ENCODE results near the gene COL12A1.

The COL12A1 gene

DNA sequence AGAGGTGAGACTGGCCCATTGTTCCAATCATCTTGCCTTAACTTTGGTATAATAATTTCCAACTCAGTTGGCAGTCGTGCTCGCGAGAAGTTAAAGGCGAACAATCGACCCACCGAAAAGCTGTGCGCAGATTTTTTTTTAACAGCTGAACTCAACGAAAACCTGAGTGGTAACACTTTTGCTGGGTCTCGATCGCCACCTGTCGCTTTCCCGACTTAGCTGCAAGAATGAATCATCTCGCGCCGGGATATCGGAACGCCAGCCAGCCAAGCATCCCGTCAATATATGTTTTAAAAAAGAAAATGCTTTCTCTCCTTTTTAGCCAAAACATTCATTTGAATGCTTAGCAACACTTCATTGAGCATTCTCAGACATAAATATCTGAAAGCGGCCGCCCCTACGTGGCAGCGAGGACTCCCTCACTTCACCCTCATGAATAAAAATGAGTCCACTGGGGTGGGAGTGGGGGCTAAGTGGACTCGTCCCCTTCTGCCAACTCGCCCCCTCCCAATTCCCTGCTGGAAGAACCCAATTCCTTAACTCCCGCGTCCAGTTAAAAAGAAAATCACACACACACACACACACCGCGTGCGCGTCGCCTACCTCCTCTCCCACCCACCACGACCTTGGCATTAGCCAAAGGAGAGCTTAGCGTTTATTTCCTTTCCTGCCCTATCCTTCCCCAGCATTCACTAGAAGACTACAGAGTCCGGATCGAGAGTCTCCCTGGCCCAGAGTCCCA, 1.5 kb downstream of the COL12A1 start:
- H2BK5ac ChIP-seq (ENCODE audit: low read depth, low read length, poor library complexity, severe bottlenecking): no peak overlapping the region
- H2AFZ ChIP-seq (ENCODE audit: low read depth, low read length): peak overlapping the region; percentile 56
- peak overlapping the region; percentile 1 to 6 for H2BK12ac ChIP-seq (ENCODE audit: low read length in 2 of 2)
- peak; percentile 95 for DNase-seq
- H2BK15ac ChIP-seq (ENCODE audit: low read depth, poor library complexity, severe bottlenecking): no peak overlapping the region
- H3K9me3 ChIP-seq (ENCODE audit: control insufficient read depth, low read length): no peaks in the 10 kb centered on the region
- no peaks in the 10 kb centered on the region for H3K36me3 ChIP-seq (ENCODE audit: control insufficient read depth in 1 of 2, insufficient read depth in 2 of 2, low read depth in 1 of 2, low read length in 2 of 2)
- peak overlapping the region; percentile 83 to 89 for H3K4ac ChIP-seq (ENCODE audit: low read depth in 1 of 2, low read length in 2 of 2)
- peak overlapping the region; percentile 76 for H4K8ac ChIP-seq (ENCODE audit: low read length)
- H2BK120ac ChIP-seq (ENCODE audit: low read depth, low read length): peak overlapping the region; percentile 75
- peak overlapping the region; percentile 95 for H3K9ac ChIP-seq (ENCODE audit: low read length)
- H3K79me1 ChIP-seq (replicated peaks; ENCODE audit: low read length, poor library complexity, severe bottlenecking): peaks cover 4% of the 10 kb centered on the region
- H3K4me3 ChIP-seq (ENCODE audit: insufficient read depth in 1 of 2, low read depth in 1 of 2, low read length in 2 of 2): peak overlapping the region; percentile 89 to 96
- no peak overlapping the region for H4K91ac ChIP-seq (ENCODE audit: low read length)
- 1% methylated on average over 35 of the region's 35 CpGs for WGBS
- H3K14ac ChIP-seq (ENCODE audit: low read length in 2 of 2): peak overlapping the region in 1 of 2 experiments; percentile 2
- H2AK5ac ChIP-seq (ENCODE audit: low read length, severe bottlenecking): peak overlapping the region; percentile 66
- peak overlapping the region; percentile 85 for H3K27ac ChIP-seq (ENCODE audit: low read length, poor library complexity, severe bottlenecking)
- peak overlapping the region; percentile 26 to 80 for H3K23ac ChIP-seq (ENCODE audit: low read length in 2 of 2)
- H3K27me3 ChIP-seq (ENCODE audit: control insufficient read depth in 1 of 2, insufficient read depth in 1 of 2, low read length in 2 of 2): no peaks in the 10 kb centered on the region
- H3K4me1 ChIP-seq (ENCODE audit: control insufficient read depth, insufficient read depth, low read depth, low read length): peaks cover 25% of the 10 kb centered on the region
- H3K4me2 ChIP-seq (ENCODE audit: low read length, poor library complexity, severe bottlenecking): peak overlapping the region; percentile 93
- peak overlapping the region; percentile 54 to 97 for H3K18ac ChIP-seq (ENCODE audit: low read depth in 1 of 2, low read length in 2 of 2)

DNA sequence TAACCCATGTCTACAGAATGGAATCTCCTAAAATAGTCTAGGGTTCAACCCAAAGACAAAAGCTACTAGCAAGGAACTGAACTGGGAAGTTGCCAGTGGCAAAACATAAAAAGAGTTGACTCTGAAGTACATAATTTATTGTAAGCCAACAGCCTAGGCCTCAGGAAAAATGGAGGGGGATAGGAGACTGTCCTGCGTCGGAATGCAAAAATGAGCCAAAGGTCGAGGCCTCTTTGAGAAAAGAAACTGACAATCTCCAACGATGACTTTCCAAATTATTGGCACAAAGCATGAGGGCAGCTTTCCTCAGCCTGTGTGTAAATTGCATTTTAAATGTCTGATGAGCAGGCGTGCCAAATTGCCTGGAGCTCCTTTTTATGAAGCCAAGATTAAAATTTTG, 2.1 kb downstream of the COL12A1 start:
- H3K4me3 ChIP-seq (ENCODE audit: insufficient read depth in 1 of 2, low read depth in 1 of 2, low read length in 2 of 2): peak overlapping the region in 1 of 2 experiments; percentile 96
- H3K4ac ChIP-seq (ENCODE audit: low read depth in 1 of 2, low read length in 2 of 2): no peak overlapping the region
- no peak overlapping the region for H3K23ac ChIP-seq (ENCODE audit: low read length in 2 of 2)
- no peak overlapping the region for H4K91ac ChIP-seq (ENCODE audit: low read length)
- no peak overlapping the region for H2BK120ac ChIP-seq (ENCODE audit: low read depth, low read length)
- peak overlapping the region; percentile 95 for H3K9ac ChIP-seq (ENCODE audit: low read length)
- H3K27ac ChIP-seq (ENCODE audit: low read length, poor library complexity, severe bottlenecking): peak overlapping the region; percentile 85
- H3K18ac ChIP-seq (ENCODE audit: low read depth in 1 of 2, low read length in 2 of 2): peak overlapping the region in 1 of 2 experiments; percentile 14
- peaks cover 24% of the 10 kb centered on the region for H3K4me1 ChIP-seq (ENCODE audit: control insufficient read depth, insufficient read depth, low read depth, low read length)
- no peaks in the 10 kb centered on the region for H3K36me3 ChIP-seq (ENCODE audit: control insufficient read depth in 1 of 2, insufficient read depth in 2 of 2, low read depth in 1 of 2, low read length in 2 of 2)
- H3K4me2 ChIP-seq (ENCODE audit: low read length, poor library complexity, severe bottlenecking): peak overlapping the region; percentile 76
- H2BK15ac ChIP-seq (ENCODE audit: low read depth, poor library complexity, severe bottlenecking): no peak overlapping the region
- H3K79me1 ChIP-seq (replicated peaks; ENCODE audit: low read length, poor library complexity, severe bottlenecking): peaks cover 4% of the 10 kb centered on the region
- no peaks in the 10 kb centered on the region for H3K27me3 ChIP-seq (ENCODE audit: control insufficient read depth in 1 of 2, insufficient read depth in 1 of 2, low read length in 2 of 2)
- no peak overlapping the region for H4K8ac ChIP-seq (ENCODE audit: low read length)
- H2BK12ac ChIP-seq (ENCODE audit: low read length in 2 of 2): peak overlapping the region; percentile 38 to 83
- DNase-seq: no peak
- WGBS: 54% methylated on average over 5 of the region's 5 CpGs
- H3K9me3 ChIP-seq (ENCODE audit: control insufficient read depth, low read length): no peaks in the 10 kb centered on the region
- peak overlapping the region; percentile 78 for H2AK5ac ChIP-seq (ENCODE audit: low read length, severe bottlenecking)
- no peak overlapping the region for H2BK5ac ChIP-seq (ENCODE audit: low read depth, low read length, poor library complexity, severe bottlenecking)
- no peak overlapping the region for H2AFZ ChIP-seq (ENCODE audit: low read depth, low read length)
- H3K14ac ChIP-seq (ENCODE audit: low read length in 2 of 2): no peak overlapping the region

DNA sequence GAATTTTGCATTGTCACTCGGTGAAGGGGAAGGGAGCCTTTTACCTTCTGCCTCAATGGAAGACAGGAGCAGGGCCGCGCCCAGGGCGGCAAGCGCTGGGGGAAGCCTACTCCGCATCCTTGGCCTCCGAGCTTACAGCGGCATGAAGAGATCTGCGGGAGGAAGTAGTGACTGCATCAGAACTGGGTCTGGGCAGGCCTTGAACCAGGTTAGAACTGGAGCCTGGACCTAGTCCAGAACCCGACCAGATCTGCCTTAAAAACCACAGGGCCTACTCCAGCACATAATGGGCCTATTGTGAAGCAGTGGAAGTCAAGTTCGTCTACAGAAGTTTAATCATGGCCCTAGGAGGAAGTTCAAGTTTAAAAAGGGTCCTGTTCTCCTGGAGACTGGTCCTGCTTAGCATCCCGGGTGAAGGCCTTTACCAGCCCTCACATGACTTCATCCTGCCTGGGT, 3.1 kb downstream of the COL12A1 start:
- Histone ChIP-seq H3K9ac (ENCODE audit: low read length) (peak overlapping the region; percentile 95), H2AK5ac (ENCODE audit: low read length, severe bottlenecking) (peak overlapping the region; percentile 71), H3K18ac (ENCODE audit: low read depth in 1 of 2, low read length in 2 of 2) (peak overlapping the region; percentile 81 to 86), H3K4me2 (ENCODE audit: low read length, poor library complexity, severe bottlenecking) (peak overlapping the region; percentile 60), H4K8ac (ENCODE audit: low read length) (peak overlapping the region; percentile 33), H3K23ac (ENCODE audit: low read length in 2 of 2) (peak overlapping the region in 1 of 2 experiments; percentile 17), H3K14ac (ENCODE audit: low read length in 2 of 2) (peak overlapping the region; percentile 1 to 27), H2BK12ac (ENCODE audit: low read length in 2 of 2) (peak overlapping the region; percentile 66 to 74), H3K27me3 (ENCODE audit: control insufficient read depth in 1 of 2, insufficient read depth in 1 of 2, low read length in 2 of 2) (no peaks in the 10 kb centered on the region), H2BK15ac (ENCODE audit: low read depth, poor library complexity, severe bottlenecking) (peak overlapping the region; percentile 80), H3K4me1 (ENCODE audit: control insufficient read depth, insufficient read depth, low read depth, low read length) (peaks cover 21% of the 10 kb centered on the region), H2BK5ac (ENCODE audit: low read depth, low read length, poor library complexity, severe bottlenecking) (no peak overlapping the region), H2AFZ (ENCODE audit: low read depth, low read length) (no peak overlapping the region), H3K79me1 (replicated peaks; ENCODE audit: low read length, poor library complexity, severe bottlenecking) (peaks cover 2% of the 10 kb centered on the region), H3K9me3 (ENCODE audit: control insufficient read depth, low read length) (no peaks in the 10 kb centered on the region), H3K4ac (ENCODE audit: low read depth in 1 of 2, low read length in 2 of 2) (peak overlapping the region; percentile 35 to 68), H3K27ac (ENCODE audit: low read length, poor library complexity, severe bottlenecking) (peak overlapping the region; percentile 61), H4K91ac (ENCODE audit: low read length) (peak overlapping the region; percentile 83), H2BK120ac (ENCODE audit: low read depth, low read length) (peak overlapping the region; percentile 79), H3K36me3 (ENCODE audit: control insufficient read depth in 1 of 2, insufficient read depth in 2 of 2, low read depth in 1 of 2, low read length in 2 of 2) (no peaks in the 10 kb centered on the region), H3K4me3 (ENCODE audit: insufficient read depth in 1 of 2, low read depth in 1 of 2, low read length in 2 of 2) (peak overlapping the region; percentile 33 to 96)
- peak; percentile 47 for DNase-seq
- 32% methylated on average over 11 of the region's 12 CpGs for WGBS

DNA sequence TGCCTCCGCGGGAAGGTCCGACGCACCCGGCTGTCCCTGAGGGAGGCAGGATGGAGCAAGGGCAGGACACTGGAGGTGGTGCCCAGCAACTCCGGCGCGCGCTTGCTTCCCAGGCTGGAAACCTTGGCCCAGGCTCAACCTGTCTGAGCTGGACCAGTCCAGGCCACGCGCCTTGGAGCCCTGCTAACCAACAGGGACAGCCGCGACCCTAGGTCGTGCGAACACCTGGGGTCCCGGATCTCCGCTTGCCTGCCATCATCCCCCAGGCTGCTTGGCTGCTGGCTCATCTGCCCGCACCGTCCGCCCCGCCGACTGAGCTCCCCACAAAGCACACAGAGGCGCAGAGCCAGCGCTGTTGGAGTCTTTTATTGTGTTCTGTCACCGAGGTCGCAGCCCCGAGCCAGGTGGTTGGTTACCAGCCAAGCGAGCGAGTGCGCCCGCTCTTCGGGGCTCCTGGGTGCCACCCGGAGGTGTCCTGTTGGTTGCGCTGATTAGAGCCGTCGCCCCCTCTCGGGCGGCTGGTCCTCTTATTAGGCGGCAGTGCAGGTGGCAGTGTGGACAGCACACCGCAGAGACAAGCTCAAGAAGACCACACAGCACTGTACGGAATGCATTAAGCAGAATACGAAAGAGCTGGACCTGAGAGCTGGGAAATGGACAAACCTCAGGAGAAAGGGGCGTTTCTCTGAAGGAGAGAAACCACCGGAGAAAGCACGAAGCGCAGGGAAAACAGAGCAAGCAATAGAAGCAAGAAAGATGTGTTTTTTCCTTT, 3.8 kb downstream of the COL12A1 start:
- Histone ChIP-seq H3K4ac (ENCODE audit: low read depth in 1 of 2, low read length in 2 of 2) (peak overlapping the region; percentile 35 to 42), H2BK5ac (ENCODE audit: low read depth, low read length, poor library complexity, severe bottlenecking) (no peak overlapping the region), H4K91ac (ENCODE audit: low read length) (peak overlapping the region; percentile 91), H3K9ac (ENCODE audit: low read length) (peak overlapping the region; percentile 95), H2AK5ac (ENCODE audit: low read length, severe bottlenecking) (peak overlapping the region; percentile 71), H3K23ac (ENCODE audit: low read length in 2 of 2) (peak overlapping the region in 1 of 2 experiments; percentile 17), H3K79me1 (replicated peaks; ENCODE audit: low read length, poor library complexity, severe bottlenecking) (no peaks in the 10 kb centered on the region), H3K18ac (ENCODE audit: low read depth in 1 of 2, low read length in 2 of 2) (peak overlapping the region; percentile 26 to 81), H2AFZ (ENCODE audit: low read depth, low read length) (peak overlapping the region; percentile 11), H3K9me3 (ENCODE audit: control insufficient read depth, low read length) (no peaks in the 10 kb centered on the region), H2BK15ac (ENCODE audit: low read depth, poor library complexity, severe bottlenecking) (peak overlapping the region; percentile 48), H3K4me3 (ENCODE audit: insufficient read depth in 1 of 2, low read depth in 1 of 2, low read length in 2 of 2) (peak overlapping the region; percentile 45 to 96), H4K8ac (ENCODE audit: low read length) (peak overlapping the region; percentile 33), H2BK120ac (ENCODE audit: low read depth, low read length) (peak overlapping the region; percentile 79), H3K27me3 (ENCODE audit: control insufficient read depth in 1 of 2, insufficient read depth in 1 of 2, low read length in 2 of 2) (no peaks in the 10 kb centered on the region), H3K27ac (ENCODE audit: low read length, poor library complexity, severe bottlenecking) (peak overlapping the region; percentile 61), H3K14ac (ENCODE audit: low read length in 2 of 2) (no peak overlapping the region), H3K36me3 (ENCODE audit: control insufficient read depth in 1 of 2, insufficient read depth in 2 of 2, low read depth in 1 of 2, low read length in 2 of 2) (no peaks in the 10 kb centered on the region), H2BK12ac (ENCODE audit: low read length in 2 of 2) (peak overlapping the region; percentile 12 to 66), H3K4me2 (ENCODE audit: low read length, poor library complexity, severe bottlenecking) (peak overlapping the region; percentile 60), H3K4me1 (ENCODE audit: control insufficient read depth, insufficient read depth, low read depth, low read length) (peaks cover 15% of the 10 kb centered on the region)
- 9% methylated on average over 46 of the region's 46 CpGs for WGBS
- peak; percentile 62 for DNase-seq

All from mesenchymal stem cell (in vitro differentiated cells and primary cell).